Neural progenitor cell (in vitro differentiated cells): ENCODE measurements around the gene FIBCD1. TPM values are rescaled to one million over a fixed set of nuclear protein-coding genes. Genes with fewer than 3 reads are reported as not detected.

Experiments used
- DNase-seq: peaks from one replicate; pipeline ENCODE4 v3.0.0-alpha.2; 2016; ENCODE audit warnings: low spot score
- H2AFZ ChIP-seq: fragments of 200-600 bp; sonication (generic); replicated peaks from 2 replicates; pipeline ENCODE4 v1.6.1; 2016; ENCODE audit warnings: antibody characterized with exemption
- H3F3A ChIP-seq: fragments of 200-600 bp; sonication (generic); 2 replicates; pipeline ENCODE4 v1.6.1; 2016; ENCODE audit warnings: antibody characterized with exemption, low read depth
- H3K27ac ChIP-seq: fragments of 200-600 bp; sonication (generic); 2 replicates; pipeline ENCODE4 v1.5.1; 2016; ENCODE audit warnings: mild to moderate bottlenecking
- H3K27me3 ChIP-seq: fragments of 200-600 bp; sonication (generic); 2 replicates; pipeline ENCODE4 v1.6.1; 2016; ENCODE audit warnings: mild to moderate bottlenecking, moderate library complexity
- H3K36me3 ChIP-seq: fragments of 200-600 bp; sonication (generic); 2 replicates; pipeline ENCODE4 v1.5.1; 2016
- H3K4me1 ChIP-seq: fragments of 200-600 bp; sonication (generic); 2 replicates; pipeline ENCODE4 v1.6.1; 2016; ENCODE audit warnings: mixed run types
- H3K4me2 ChIP-seq: fragments of 200-600 bp; sonication (generic); 2 replicates; pipeline ENCODE4 v1.6.1; 2016
- H3K4me3 ChIP-seq: fragments of 200-600 bp; sonication (generic); 2 replicates; pipeline ENCODE4 v1.5.1; 2016
- H3K79me2 ChIP-seq: fragments of 200-600 bp; sonication (generic); 2 replicates; pipeline ENCODE4 v1.6.1; 2016; ENCODE audit warnings: low read depth
- H3K9ac ChIP-seq: fragments of 200-600 bp; sonication (generic); 2 replicates; pipeline ENCODE4 v1.6.1; 2016
- H3K9me3 ChIP-seq: fragments of 200-600 bp; sonication (generic); 2 replicates; pipeline ENCODE4 v1.5.1; 2016; ENCODE audit warnings: low read depth
- H4K20me1 ChIP-seq: fragments of 200-600 bp; sonication (generic); 2 replicates; pipeline ENCODE4 v1.6.1; 2016; ENCODE audit warnings: low read depth
- H3K27ac Mint-ChIP-seq: 3 replicates; pipeline ENCODE4 v1.8.0; 2021; ENCODE audit warnings: mixed read lengths
- H3K27me3 Mint-ChIP-seq: 2 replicates; pipeline ENCODE4 v1.8.0; 2022; ENCODE audit warnings: low read depth, mild to moderate bottlenecking, inconsistent platforms, moderate library complexity, mixed read lengths; ENCODE audit not compliant: insufficient read depth
- H3K36me3 Mint-ChIP-seq: 3 replicates; pipeline ENCODE4 v1.8.0; 2021; ENCODE audit warnings: mixed read lengths
- H3K4me1 Mint-ChIP-seq: 3 replicates; pipeline ENCODE4 v1.8.0; 2021; ENCODE audit warnings: mixed read lengths
- H3K4me3 Mint-ChIP-seq: 3 replicates; pipeline ENCODE4 v1.8.0; 2021; ENCODE audit warnings: mild to moderate bottlenecking, moderate library complexity, mixed read lengths
- H3K9me3 Mint-ChIP-seq: 3 replicates; pipeline ENCODE4 v1.8.0; 2020; ENCODE audit warnings: mixed read lengths
- EZH2 ChIP-seq: fragments of 200-600 bp; sonication (generic); IDR thresholded peaks from 2 replicates; pipeline ENCODE4 v1.6.1; 2017; ENCODE audit warnings: antibody characterized with exemption, mild to moderate bottlenecking, moderate library complexity
- EZH2phosphoT487 ChIP-seq: fragments of 200-600 bp; sonication (generic); IDR thresholded peaks from 2 replicates; pipeline ENCODE4 v1.6.1; 2017; ENCODE audit warnings: antibody characterized with exemption
- total RNA-seq: library from RNA; depleted of rRNA; stranded (reverse); fragments of >200 nt; gene quantifications from 2 replicates; pipeline ENCODE4 v1.2.3, GENCODE V29; 2015; ENCODE audit warnings: low replicate concordance
- TF ChIP-seq, protein P1 (sequence below): fragments of 200-600 bp; sonication (generic); IDR thresholded peaks from 2 replicates; pipeline ENCODE4 v1.5.1; 2017; ENCODE audit warnings: antibody characterized with exemption, mild to moderate bottlenecking

FIBCD1 gene
- total RNA-seq, 1 donor from 2014 or later: 1.8 TPM

DNA sequence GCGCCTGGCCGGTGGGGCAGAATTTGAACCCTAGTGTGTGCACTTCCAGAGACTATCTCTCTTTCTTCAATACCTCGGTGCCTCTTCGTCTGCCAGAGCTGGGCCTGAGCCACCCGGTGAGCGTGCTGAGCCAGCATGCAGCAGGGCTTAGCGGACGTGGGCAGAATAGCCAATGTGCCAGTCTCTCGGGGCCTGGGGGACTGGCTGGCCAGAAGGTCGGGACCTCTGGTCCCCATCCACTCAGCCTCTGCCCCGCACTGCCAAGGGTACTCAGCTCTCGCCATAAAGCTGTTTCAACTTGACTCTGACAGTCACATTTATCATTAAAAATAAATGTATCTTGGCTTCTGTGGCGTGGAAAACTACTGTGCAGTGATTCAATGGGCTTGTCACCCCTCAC lies 4.2 kb upstream of the FIBCD1 start:
- Histone ChIP-seq H3K79me2 (no peaks in the 10 kb centered on the region), H3K9me3 (no peaks in the 10 kb centered on the region), H3K27me3 (peaks cover 46% of the 10 kb centered on the region), H3F3A (peaks cover 32% of the 10 kb centered on the region), H3K4me1 (peaks cover 7% of the 10 kb centered on the region), H3K4me2 (no peak overlapping the region), H4K20me1 (peaks cover 13% of the 10 kb centered on the region), H3K36me3 (no peaks in the 10 kb centered on the region), H3K27ac (no peak overlapping the region), H3K9ac (no peak overlapping the region), H2AFZ (no peak overlapping the region), H3K4me3 (no peak overlapping the region)
- DNase-seq: no peak
- no peaks in the 10 kb centered on the region for H3K9me3 Mint-ChIP-seq
- H3K4me1 Mint-ChIP-seq: peaks cover 15% of the 10 kb centered on the region
- no peaks in the 10 kb centered on the region for H3K36me3 Mint-ChIP-seq
- H3K27me3 Mint-ChIP-seq: peaks cover 36% of the 10 kb centered on the region
- H3K27ac Mint-ChIP-seq: no peak overlapping the region
- H3K4me3 Mint-ChIP-seq: no peak overlapping the region
- TF ChIP-seq, protein P1, sequence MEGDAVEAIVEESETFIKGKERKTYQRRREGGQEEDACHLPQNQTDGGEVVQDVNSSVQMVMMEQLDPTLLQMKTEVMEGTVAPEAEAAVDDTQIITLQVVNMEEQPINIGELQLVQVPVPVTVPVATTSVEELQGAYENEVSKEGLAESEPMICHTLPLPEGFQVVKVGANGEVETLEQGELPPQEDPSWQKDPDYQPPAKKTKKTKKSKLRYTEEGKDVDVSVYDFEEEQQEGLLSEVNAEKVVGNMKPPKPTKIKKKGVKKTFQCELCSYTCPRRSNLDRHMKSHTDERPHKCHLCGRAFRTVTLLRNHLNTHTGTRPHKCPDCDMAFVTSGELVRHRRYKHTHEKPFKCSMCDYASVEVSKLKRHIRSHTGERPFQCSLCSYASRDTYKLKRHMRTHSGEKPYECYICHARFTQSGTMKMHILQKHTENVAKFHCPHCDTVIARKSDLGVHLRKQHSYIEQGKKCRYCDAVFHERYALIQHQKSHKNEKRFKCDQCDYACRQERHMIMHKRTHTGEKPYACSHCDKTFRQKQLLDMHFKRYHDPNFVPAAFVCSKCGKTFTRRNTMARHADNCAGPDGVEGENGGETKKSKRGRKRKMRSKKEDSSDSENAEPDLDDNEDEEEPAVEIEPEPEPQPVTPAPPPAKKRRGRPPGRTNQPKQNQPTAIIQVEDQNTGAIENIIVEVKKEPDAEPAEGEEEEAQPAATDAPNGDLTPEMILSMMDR: no peak
- no peak for TF ChIP-seq EZH2phosphoT487
- TF ChIP-seq EZH2: no peak

DNA sequence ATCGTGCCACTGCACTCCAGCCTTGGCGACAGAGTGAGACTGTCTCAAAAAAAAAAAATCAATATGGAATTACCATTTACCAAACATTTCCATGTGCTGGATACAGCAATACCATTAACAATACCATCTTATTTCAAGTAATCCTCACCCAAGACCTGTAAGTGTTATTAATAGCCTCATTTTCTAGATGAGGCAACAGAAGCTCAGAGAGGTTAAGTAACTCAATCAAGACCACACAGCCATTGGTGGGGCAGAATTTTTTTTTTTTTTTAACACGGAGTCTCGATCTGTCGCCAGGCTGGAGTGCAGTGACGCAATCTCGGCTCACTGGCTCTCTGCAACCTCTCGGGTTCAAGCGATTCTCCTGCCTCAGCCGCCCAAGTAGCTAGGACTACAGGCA lies 3.6 kb upstream of the FIBCD1 start:
- H3K9me3 ChIP-seq: no peaks in the 10 kb centered on the region
- H3K4me1 ChIP-seq: peaks cover 12% of the 10 kb centered on the region
- Mint-ChIP-seq H3K9me3 (no peaks in the 10 kb centered on the region), H3K27me3 (peaks cover 36% of the 10 kb centered on the region), H3K27ac (no peak overlapping the region), H3K36me3 (no peaks in the 10 kb centered on the region), H3K4me1 (peaks cover 17% of the 10 kb centered on the region), H3K4me3 (no peak overlapping the region)
- peaks cover 17% of the 10 kb centered on the region for H4K20me1 ChIP-seq
- TF ChIP-seq, protein P1: no peak
- no peak for TF ChIP-seq EZH2phosphoT487
- no peaks in the 10 kb centered on the region for H3K36me3 ChIP-seq
- no peak overlapping the region for H3K4me2 ChIP-seq
- H3K27me3 ChIP-seq: peaks cover 52% of the 10 kb centered on the region
- no peak overlapping the region for H2AFZ ChIP-seq
- H3K79me2 ChIP-seq: no peaks in the 10 kb centered on the region
- DNase-seq: no peak
- H3F3A ChIP-seq: peaks cover 37% of the 10 kb centered on the region
- no peak overlapping the region for H3K27ac ChIP-seq
- no peak overlapping the region for H3K9ac ChIP-seq
- H3K4me3 ChIP-seq: no peak overlapping the region

DNA sequence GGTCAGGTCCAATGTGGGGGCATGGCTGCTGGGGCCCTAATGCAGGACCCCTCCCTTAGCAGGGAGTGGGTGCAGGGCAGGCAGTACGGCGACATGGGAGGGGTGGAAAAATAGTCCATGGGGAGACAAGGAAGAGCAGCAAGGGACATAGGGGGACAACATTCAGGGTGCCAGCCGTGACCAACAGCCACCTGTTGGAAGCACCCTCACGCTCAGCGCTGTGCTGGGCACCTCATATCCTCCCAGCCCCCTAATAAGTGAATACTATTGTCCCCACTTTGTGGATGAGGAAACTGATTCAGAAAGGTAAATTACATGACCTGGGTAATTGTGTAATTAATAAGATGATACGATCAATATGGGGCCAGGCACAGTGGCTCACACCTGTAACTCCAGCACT lies 3.0 kb upstream of the FIBCD1 start:
- H3K9me3 ChIP-seq: no peaks in the 10 kb centered on the region
- H3K4me1 ChIP-seq: peaks cover 12% of the 10 kb centered on the region
- peaks cover 43% of the 10 kb centered on the region for H3F3A ChIP-seq
- no peaks in the 10 kb centered on the region for H3K79me2 ChIP-seq
- H3K4me3 Mint-ChIP-seq: no peak overlapping the region
- H3K27me3 ChIP-seq: peaks cover 58% of the 10 kb centered on the region
- TF ChIP-seq, protein P1: no peak
- TF ChIP-seq EZH2: no peak
- no peak for TF ChIP-seq EZH2phosphoT487
- no peak overlapping the region for H3K4me2 ChIP-seq
- H3K36me3 ChIP-seq: no peaks in the 10 kb centered on the region
- H4K20me1 ChIP-seq: peaks cover 23% of the 10 kb centered on the region
- peaks cover 36% of the 10 kb centered on the region for H3K27me3 Mint-ChIP-seq
- no peak overlapping the region for H3K27ac ChIP-seq
- H3K36me3 Mint-ChIP-seq: no peaks in the 10 kb centered on the region
- no peak overlapping the region for H3K27ac Mint-ChIP-seq
- no peak overlapping the region for H2AFZ ChIP-seq
- DNase-seq: no peak
- H3K9me3 Mint-ChIP-seq: peaks cover 3% of the 10 kb centered on the region
- H3K4me3 ChIP-seq: no peak overlapping the region
- H3K4me1 Mint-ChIP-seq: peaks cover 20% of the 10 kb centered on the region
- no peak overlapping the region for H3K9ac ChIP-seq
